Measurements from ENCODE around the gene SMPD3. TPM values are rescaled to one million over a fixed set of nuclear protein-coding genes. Genes with fewer than 3 reads are reported as not detected.

Gene SMPD3
- total and polyA plus RNA-seq, 2 of the 4 experiments (the other 2 are of a cell fraction), result not detected

DNA sequence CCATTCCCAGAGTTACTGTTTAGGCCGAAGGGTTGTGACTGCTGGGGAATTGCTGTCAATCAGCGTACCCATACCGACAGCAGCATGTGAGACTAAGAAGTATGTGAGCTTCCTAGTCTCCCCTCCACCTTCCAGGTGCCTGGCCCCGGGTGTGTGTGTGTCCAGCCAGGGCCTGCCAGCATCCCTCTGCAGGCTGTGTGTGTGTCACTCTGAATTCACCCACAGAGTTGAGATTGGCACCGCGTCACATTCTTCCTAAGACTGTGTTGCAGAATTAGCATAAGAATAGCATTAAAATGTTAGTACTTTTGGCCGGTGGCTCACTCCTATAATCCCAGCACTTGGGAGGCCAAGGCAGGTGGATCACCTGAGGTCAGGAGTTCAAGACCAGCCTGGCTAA is 105.7 kb downstream of the SMPD3 start:
- no peak for DNase-seq
- ChIA-PET CTCF (no interaction called here), POLR2A (ENCODE audit: unreplicated experiment) (no interaction called here)
- H3K9me1 ChIP-seq (ENCODE audit: insufficient read depth, low read length), result peaks cover 4% of the 10 kb centered on the region; the same call in 1 of the 2 replicates
- no peak overlapping the region for H3K4me2 ChIP-seq (ENCODE audit: low read depth, low read length)
- no peak overlapping the region for H4K91ac ChIP-seq (ENCODE audit: insufficient read depth, low read depth, low read length)
- H3K4me3 ChIP-seq (ENCODE audit: insufficient read depth, low read depth, low read length), result no peak overlapping the region
- no peak overlapping the region for H2BK20ac ChIP-seq (ENCODE audit: low read depth, low read length)
- no peak overlapping the region for H3K27ac ChIP-seq (ENCODE audit: insufficient read depth, low read length)
- intact Hi-C loops (cut with micrococcal nuclease) (no loop called here), in situ Hi-C loops (cut with MboI; ENCODE audit: low sequenced_read_pairs) (no loop called here), dilution Hi-C loops (cut with HindIII; ENCODE audit: low sequenced_read_pairs, unreplicated experiment) (no loop called here)
- H3K14ac ChIP-seq (replicated peaks; ENCODE audit: low read depth, low read length), result no peak overlapping the region
- no peaks in the 10 kb centered on the region for H4K20me1 ChIP-seq (ENCODE audit: insufficient read depth, low read length)
- TF ChIP-seq MAFK (IDR thresholded peaks at IDR 0.05; ENCODE audit: low read depth, low read length) (no peak), MAZ (IDR thresholded peaks at IDR 0.05; ENCODE audit: borderline replicate concordance, low read depth, low read length) (no peak), RFX5 (IDR thresholded peaks at IDR 0.05; ENCODE audit: low read depth, low read length) (no peak), POLR2A (IDR thresholded peaks at IDR 0.05; ENCODE audit: low read depth, low read length) (no peak), CHD1 (IDR thresholded peaks at IDR 0.05; ENCODE audit: low read depth, low read length) (no peak), FOS (IDR thresholded peaks at IDR 0.05; ENCODE audit: low read depth, low read length) (no peak), RCOR1 (IDR thresholded peaks at IDR 0.05; ENCODE audit: insufficient replicate concordance, low read length) (no peak)
- TF ChIP-seq, protein P1, sequence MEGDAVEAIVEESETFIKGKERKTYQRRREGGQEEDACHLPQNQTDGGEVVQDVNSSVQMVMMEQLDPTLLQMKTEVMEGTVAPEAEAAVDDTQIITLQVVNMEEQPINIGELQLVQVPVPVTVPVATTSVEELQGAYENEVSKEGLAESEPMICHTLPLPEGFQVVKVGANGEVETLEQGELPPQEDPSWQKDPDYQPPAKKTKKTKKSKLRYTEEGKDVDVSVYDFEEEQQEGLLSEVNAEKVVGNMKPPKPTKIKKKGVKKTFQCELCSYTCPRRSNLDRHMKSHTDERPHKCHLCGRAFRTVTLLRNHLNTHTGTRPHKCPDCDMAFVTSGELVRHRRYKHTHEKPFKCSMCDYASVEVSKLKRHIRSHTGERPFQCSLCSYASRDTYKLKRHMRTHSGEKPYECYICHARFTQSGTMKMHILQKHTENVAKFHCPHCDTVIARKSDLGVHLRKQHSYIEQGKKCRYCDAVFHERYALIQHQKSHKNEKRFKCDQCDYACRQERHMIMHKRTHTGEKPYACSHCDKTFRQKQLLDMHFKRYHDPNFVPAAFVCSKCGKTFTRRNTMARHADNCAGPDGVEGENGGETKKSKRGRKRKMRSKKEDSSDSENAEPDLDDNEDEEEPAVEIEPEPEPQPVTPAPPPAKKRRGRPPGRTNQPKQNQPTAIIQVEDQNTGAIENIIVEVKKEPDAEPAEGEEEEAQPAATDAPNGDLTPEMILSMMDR (conservative IDR thresholded peaks at IDR 0.05; ENCODE audit: low read depth, low read length), result no peak
- H2AFZ ChIP-seq (replicated peaks; ENCODE audit: low read length, poor library complexity), result no peak overlapping the region
- H3K18ac ChIP-seq (ENCODE audit: low read depth, low read length), result no peak overlapping the region
- no peak overlapping the region for H4K8ac ChIP-seq (ENCODE audit: low read depth in 2 of 2, low read length in 2 of 2)
- no peak overlapping the region for H2AK5ac ChIP-seq (ENCODE audit: low read depth, low read length)
- no peak overlapping the region for H2AK9ac ChIP-seq (replicated peaks; ENCODE audit: low read depth, low read length, poor library complexity)
- ATAC-seq (ENCODE audit: low read depth), result no peak
- H2BK120ac ChIP-seq (ENCODE audit: low read depth, low read length), result no peak overlapping the region
- WGBS, 2 experiments (ENCODE audit: extremely low coverage in 2 of 2, insufficient read length in 1 of 2), result no CpG with 5 or more reads among the region's 7 CpGs
- peaks cover 63% of the 10 kb centered on the region for H3K36me3 ChIP-seq (ENCODE audit: control insufficient read depth, insufficient read depth, low read length)
- H2BK5ac ChIP-seq (ENCODE audit: low read depth, low read length, poor library complexity, severe bottlenecking), result no peak overlapping the region
- no peaks in the 10 kb centered on the region for H3K79me1 ChIP-seq (ENCODE audit: low read depth in 1 of 2, low read length in 2 of 2)
- H3K56ac ChIP-seq (ENCODE audit: extremely low read depth, insufficient read depth, low read length), result no peak overlapping the region
- H3K27me3 ChIP-seq (ENCODE audit: control insufficient read depth, insufficient read depth, low read length), result no peaks in the 10 kb centered on the region
- no peaks in the 10 kb centered on the region for H3K9me3 ChIP-seq (ENCODE audit: control insufficient read depth, insufficient read depth, low read length)
- H3K23ac ChIP-seq (ENCODE audit: low read depth, low read length), result no peak overlapping the region
- H2BK15ac ChIP-seq (ENCODE audit: low read depth, low read length), result no peak overlapping the region
- no peak overlapping the region for H3K4ac ChIP-seq (ENCODE audit: low read depth, low read length)
- H3K4me1 ChIP-seq (ENCODE audit: control insufficient read depth, insufficient read depth, low read length), result no peaks in the 10 kb centered on the region
- no peak overlapping the region for H4K5ac ChIP-seq (ENCODE audit: low read depth, low read length)
- no peak overlapping the region for H3K9ac ChIP-seq (ENCODE audit: low read depth, low read length)
- BruUV-seq (replicated peaks), result no TSS peak

All from IMR-90 (cell line).